ENCODE measurements around the gene UBE2H. TPM values are rescaled to one million over a fixed set of nuclear protein-coding genes. Genes with fewer than 3 reads are reported as not detected.
"Not testable (repeated sequence)": the region's sequence is repeated elsewhere in the genome, so short reads cannot be mapped to it uniquely, and the experiment has no call there.

The UBE2H gene
- total RNA-seq, 4 donors from 2014 or later = 57.2 to 92.6 (median 85.7) TPM

- ATAC-seq (ENCODE audit: low FRiP score) = peak; percentile 17
- DNase-seq (ENCODE audit: low spot score) = no peak
- peak in 1 of 3 donors; percentile 37 for TF ChIP-seq CTCF (IDR thresholded peaks at IDR 0.05)
These were observed 122.8 kb downstream of the UBE2H start for GRCh38 chr7:129829737-129830631.

- DNase-seq (ENCODE audit: low spot score) = no peak
- no peak for TF ChIP-seq CTCF (IDR thresholded peaks at IDR 0.05)
- no peak for ATAC-seq (ENCODE audit: low FRiP score)
These were observed 123.6 kb downstream of the UBE2H start for GRCh38 chr7:129828989-129829736.

GRCh38 chr7:129828078-129828762 lies 124.5 kb downstream of the UBE2H start:
- TF ChIP-seq CTCF (IDR thresholded peaks at IDR 0.05) = no peak
- DNase-seq (ENCODE audit: low spot score) (no peak), ATAC-seq (ENCODE audit: low FRiP score) (no peak)

- DNase-seq (ENCODE audit: low spot score) (no peak), ATAC-seq (ENCODE audit: low FRiP score) (no peak)
- TF ChIP-seq CTCF (IDR thresholded peaks at IDR 0.05) = no peak
These were observed 125.2 kb downstream of the UBE2H start for GRCh38 chr7:129827467-129827990.

GRCh38 chr7:129826895-129827294 lies 125.9 kb downstream of the UBE2H start:
- not testable (repeated sequence) for ATAC-seq (ENCODE audit: low FRiP score); DNase-seq (ENCODE audit: low spot score)

- ATAC-seq (ENCODE audit: low FRiP score) (peak; percentile 83), DNase-seq (ENCODE audit: low spot score) (peak; percentile 87)
- TF ChIP-seq CTCF (IDR thresholded peaks at IDR 0.05) = no peak
These were observed 127.4 kb downstream of the UBE2H start for GRCh38 chr7:129825209-129825970.

Measured in omental fat pad (tissue), 4 donors.